ACC112 (cell line): ENCODE measurements around the gene TMEM203.

Experiments used
- H2AFZ ChIP-seq: fragments of 200-600 bp; sonication (generic); one replicate; pipeline ENCODE4 v1.6.0; 2017; ENCODE audit warnings: antibody characterized with exemption, low read length; ENCODE audit not compliant: unreplicated experiment
- H3K27ac ChIP-seq: fragments of 200-600 bp; sonication (generic); 2 replicates; pipeline ENCODE4 v1.5.1; 2014; ENCODE audit warnings: low read depth, mild to moderate bottlenecking, antibody characterized with exemption, low read length, moderate library complexity
- H3K27me3 ChIP-seq: fragments of 200-600 bp; sonication (generic); 2 replicates; pipeline ENCODE4 v1.6.1; 2014; ENCODE audit warnings: mild to moderate bottlenecking, antibody characterized with exemption, low read length, moderate library complexity, mixed read lengths; ENCODE audit not compliant: insufficient read depth
- H3K36me3 ChIP-seq: fragments of 200-600 bp; sonication (generic); 2 replicates; pipeline ENCODE4 v1.6.1; 2016; ENCODE audit warnings: mild to moderate bottlenecking, antibody characterized with exemption, low read length, moderate library complexity, mixed read lengths; ENCODE audit not compliant: insufficient read depth
- H3K4me1 ChIP-seq: fragments of 200-600 bp; sonication (generic); one replicate; pipeline ENCODE4 v1.6.1; 2016; ENCODE audit warnings: low read length, mixed read lengths; ENCODE audit not compliant: insufficient read depth, unreplicated experiment, control insufficient read depth
- H3K4me3 ChIP-seq: fragments of 200-600 bp; sonication (generic); 2 replicates; pipeline ENCODE4 v1.5.1; 2014; ENCODE audit warnings: mild to moderate bottlenecking, low read depth, low read length
- H3K79me2 ChIP-seq: fragments of 200-600 bp; sonication (generic); one replicate; pipeline ENCODE4 v1.6.0; 2016; ENCODE audit warnings: low read length; ENCODE audit not compliant: control insufficient read depth, unreplicated experiment, insufficient read depth

Gene TMEM203

GRCh38 chr9:137159105-137160053, 46.1 kb downstream of the TMEM203 start:
- H3K4me1 ChIP-seq = no peaks in the 10 kb centered on the region
- peaks cover 74% of the 10 kb centered on the region for H3K27me3 ChIP-seq

GRCh38 chr9:137158625-137159024, 46.8 kb downstream of the TMEM203 start:
- Histone ChIP-seq H3K4me3 (no peak overlapping the region), H3K27me3 (peaks cover 67% of the 10 kb centered on the region), H3K27ac (no peak overlapping the region), H3K36me3 (no peaks in the 10 kb centered on the region), H3K4me1 (no peaks in the 10 kb centered on the region), H3K79me2 (no peaks in the 10 kb centered on the region), H2AFZ (no peak overlapping the region)

More at GRCh38 chr9:137159105-137160053, 46.1 kb downstream of the TMEM203 start:
- H2AFZ ChIP-seq = no peak overlapping the region
- H3K4me3 ChIP-seq = no peak overlapping the region
- no peaks in the 10 kb centered on the region for H3K79me2 ChIP-seq
- H3K27ac ChIP-seq = no peak overlapping the region
- no peaks in the 10 kb centered on the region for H3K36me3 ChIP-seq

DNA sequence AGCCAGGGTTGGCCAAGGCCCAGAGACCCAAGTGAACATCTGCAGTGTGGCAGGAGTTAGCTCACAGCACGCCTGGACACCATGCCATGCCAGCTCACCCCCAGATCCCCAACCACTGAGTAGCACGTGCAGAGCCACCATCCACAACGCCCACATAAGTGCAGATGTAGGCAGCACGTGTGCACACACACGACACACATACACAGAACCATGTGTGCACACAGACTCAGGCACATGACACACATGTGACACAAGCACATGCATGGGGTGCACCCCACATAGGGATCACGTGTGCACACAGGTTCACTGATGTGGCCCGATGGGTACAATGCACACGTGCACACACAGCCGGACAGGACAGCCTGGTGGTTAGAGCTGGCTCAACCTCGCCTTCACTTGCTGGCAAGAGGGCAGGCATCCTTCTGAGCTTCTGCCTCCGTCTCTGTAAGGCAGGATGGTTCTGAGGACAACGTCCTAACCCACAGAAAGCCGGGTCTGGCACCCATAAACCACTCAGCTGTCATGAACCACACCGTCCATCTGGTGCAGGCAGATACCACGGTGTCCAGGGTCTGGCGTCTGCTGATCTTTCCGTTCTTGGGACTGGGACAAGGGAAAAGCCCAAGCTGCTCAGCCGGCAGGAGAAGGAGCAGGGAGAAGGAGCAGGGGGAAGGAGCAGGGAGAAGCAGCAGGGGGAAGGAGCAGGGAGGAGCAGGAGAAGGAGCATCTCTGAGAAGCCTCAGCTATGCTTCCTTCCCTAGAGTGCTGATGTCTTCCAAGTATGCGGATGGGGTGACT, 47.6 kb downstream of the TMEM203 start:
- no peak overlapping the region for H3K27ac ChIP-seq
- H2AFZ ChIP-seq = no peak overlapping the region
- H3K27me3 ChIP-seq = peaks cover 58% of the 10 kb centered on the region
- no peaks in the 10 kb centered on the region for H3K79me2 ChIP-seq
- no peaks in the 10 kb centered on the region for H3K4me1 ChIP-seq
- H3K36me3 ChIP-seq = no peaks in the 10 kb centered on the region
- H3K4me3 ChIP-seq = no peak overlapping the region

GRCh38 chr9:137156567-137157375, 48.7 kb downstream of the TMEM203 start:
- Histone ChIP-seq H3K27ac (no peak overlapping the region), H3K36me3 (no peaks in the 10 kb centered on the region), H3K79me2 (no peaks in the 10 kb centered on the region), H2AFZ (no peak overlapping the region), H3K4me1 (no peaks in the 10 kb centered on the region), H3K4me3 (peak overlapping the region; percentile 61), H3K27me3 (peaks cover 48% of the 10 kb centered on the region)
